ENCODE results near the gene STK38L.
A peak's percentile ranks its signal among the peaks of the same experiment; 100 is the strongest.

The STK38L gene

DNA sequence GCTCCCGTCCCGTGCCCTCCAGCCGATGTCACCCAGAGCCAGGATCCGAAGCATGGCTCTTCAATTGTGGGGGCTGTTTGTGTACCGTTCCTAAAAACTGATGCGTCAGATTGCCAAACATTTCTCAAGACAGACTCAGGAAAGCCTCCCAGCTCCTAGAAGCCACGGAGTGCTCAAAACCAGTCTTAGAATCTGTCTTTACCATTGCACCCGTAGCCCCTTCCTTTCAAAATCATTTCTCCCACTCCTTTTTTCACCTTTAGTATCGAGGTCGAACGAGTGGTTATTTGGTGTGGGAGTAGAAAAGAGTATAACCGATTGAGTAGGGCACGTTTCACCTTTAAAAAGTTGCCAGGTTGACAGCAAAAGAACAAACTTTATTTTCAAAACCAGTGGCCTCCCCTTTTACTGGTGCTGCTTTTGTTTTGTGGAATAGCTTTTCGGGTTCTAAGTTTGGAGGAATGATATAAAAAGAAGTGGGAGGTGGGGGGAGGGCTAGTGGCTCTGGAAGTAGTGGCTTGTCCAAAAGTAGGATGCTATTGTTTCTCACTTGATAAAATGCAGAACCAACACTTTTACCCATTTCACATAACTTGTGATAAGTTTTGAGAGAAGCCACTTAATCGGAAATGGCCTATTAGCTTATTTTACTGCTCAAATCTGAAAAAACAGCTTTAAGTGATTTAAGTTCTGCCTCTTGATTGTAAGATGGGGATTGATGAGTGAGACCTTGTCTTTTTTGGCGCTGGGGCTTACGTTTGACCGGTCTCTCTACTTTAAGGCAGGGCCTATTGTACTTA, 803 bp downstream of the STK38L start:
- H3K36me3 Mint-ChIP-seq (ENCODE audit: low read depth): peaks cover 16% of the 10 kb centered on the region
- H3K27me3 Mint-ChIP-seq (ENCODE audit: low read depth): no peaks in the 10 kb centered on the region
- DNase-seq (ENCODE audit: low spot score): no peak

GRCh38 chr12:27246141-27246540, 2.1 kb downstream of the STK38L start:
- Mint-ChIP-seq H3K36me3 (ENCODE audit: low read depth) (peaks cover 16% of the 10 kb centered on the region), H3K4me1 (ENCODE audit: low read depth) (peaks cover 31% of the 10 kb centered on the region)
- no peak for DNase-seq (ENCODE audit: low spot score)

More for the DNA sequence above, 803 bp downstream of the STK38L start:
- peak overlapping the region; percentile 99 for H3K4me3 Mint-ChIP-seq
- peaks cover 10% of the 10 kb centered on the region for H3K9me3 Mint-ChIP-seq
- peaks cover 34% of the 10 kb centered on the region for H3K4me1 Mint-ChIP-seq (ENCODE audit: low read depth)
- peak overlapping the region; percentile 95 for H3K27ac Mint-ChIP-seq

GRCh38 chr12:27246774-27247173, 2.7 kb downstream of the STK38L start:
- H3K9me3 Mint-ChIP-seq: peaks cover 10% of the 10 kb centered on the region
- H3K4me3 Mint-ChIP-seq: peak overlapping the region; percentile 57
- H3K36me3 Mint-ChIP-seq (ENCODE audit: low read depth): peaks cover 16% of the 10 kb centered on the region
- H3K4me1 Mint-ChIP-seq (ENCODE audit: low read depth): peaks cover 31% of the 10 kb centered on the region
- no peak for DNase-seq (ENCODE audit: low spot score)
- H3K27me3 Mint-ChIP-seq (ENCODE audit: low read depth): no peaks in the 10 kb centered on the region
- H3K27ac Mint-ChIP-seq: peak overlapping the region; percentile 18

More at GRCh38 chr12:27246141-27246540, 2.1 kb downstream of the STK38L start:
- Mint-ChIP-seq H3K4me3 (peak overlapping the region; percentile 70), H3K9me3 (peaks cover 10% of the 10 kb centered on the region), H3K27me3 (ENCODE audit: low read depth) (no peaks in the 10 kb centered on the region), H3K27ac (peak overlapping the region; percentile 72)

DNA sequence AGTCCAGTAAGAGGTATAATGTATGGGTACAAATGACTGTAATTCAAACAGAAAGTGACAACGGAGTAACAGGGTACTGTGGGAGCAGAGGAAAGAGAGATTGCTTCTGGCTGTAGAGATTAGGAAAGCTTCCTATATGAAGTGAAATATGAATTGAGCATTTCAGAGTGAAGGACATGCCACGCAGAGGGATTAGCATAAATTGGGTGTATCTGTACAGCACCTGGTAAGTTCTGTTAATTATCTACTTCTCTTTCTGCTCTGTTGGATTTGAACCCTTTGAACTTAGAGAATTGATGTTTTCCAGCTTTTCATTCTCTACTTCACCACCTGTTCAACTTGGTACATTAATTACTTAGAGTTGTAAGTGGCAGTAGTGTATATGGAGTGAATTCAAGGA, 8.8 kb downstream of the STK38L start:
- H3K27me3 Mint-ChIP-seq (ENCODE audit: low read depth): no peaks in the 10 kb centered on the region
- H3K4me1 Mint-ChIP-seq (ENCODE audit: low read depth): peaks cover 8% of the 10 kb centered on the region
- no peak overlapping the region for H3K27ac Mint-ChIP-seq
- no peak overlapping the region for H3K4me3 Mint-ChIP-seq
- no peaks in the 10 kb centered on the region for H3K9me3 Mint-ChIP-seq
- H3K36me3 Mint-ChIP-seq (ENCODE audit: low read depth): peaks cover 14% of the 10 kb centered on the region
- no peak for DNase-seq (ENCODE audit: low spot score)

- Mint-ChIP-seq H3K4me1 (ENCODE audit: low read depth) (peaks cover 8% of the 10 kb centered on the region), H3K9me3 (no peaks in the 10 kb centered on the region), H3K27ac (no peak overlapping the region), H3K36me3 (ENCODE audit: low read depth) (peaks cover 12% of the 10 kb centered on the region), H3K27me3 (ENCODE audit: low read depth) (no peaks in the 10 kb centered on the region), H3K4me3 (no peak overlapping the region)
- DNase-seq (ENCODE audit: low spot score): no peak
Measured at GRCh38 chr12:27253347-27253746, 9.3 kb downstream of the STK38L start.

GRCh38 chr12:27255806-27256205, 11.7 kb downstream of the STK38L start:
- DNase-seq (ENCODE audit: low spot score): no peak
- peaks cover 12% of the 10 kb centered on the region for H3K36me3 Mint-ChIP-seq (ENCODE audit: low read depth)
- H3K4me1 Mint-ChIP-seq (ENCODE audit: low read depth): peaks cover 15% of the 10 kb centered on the region
- H3K27me3 Mint-ChIP-seq (ENCODE audit: low read depth): no peaks in the 10 kb centered on the region
- H3K4me3 Mint-ChIP-seq: no peak overlapping the region
- H3K9me3 Mint-ChIP-seq: no peaks in the 10 kb centered on the region
- no peak overlapping the region for H3K27ac Mint-ChIP-seq

DNA sequence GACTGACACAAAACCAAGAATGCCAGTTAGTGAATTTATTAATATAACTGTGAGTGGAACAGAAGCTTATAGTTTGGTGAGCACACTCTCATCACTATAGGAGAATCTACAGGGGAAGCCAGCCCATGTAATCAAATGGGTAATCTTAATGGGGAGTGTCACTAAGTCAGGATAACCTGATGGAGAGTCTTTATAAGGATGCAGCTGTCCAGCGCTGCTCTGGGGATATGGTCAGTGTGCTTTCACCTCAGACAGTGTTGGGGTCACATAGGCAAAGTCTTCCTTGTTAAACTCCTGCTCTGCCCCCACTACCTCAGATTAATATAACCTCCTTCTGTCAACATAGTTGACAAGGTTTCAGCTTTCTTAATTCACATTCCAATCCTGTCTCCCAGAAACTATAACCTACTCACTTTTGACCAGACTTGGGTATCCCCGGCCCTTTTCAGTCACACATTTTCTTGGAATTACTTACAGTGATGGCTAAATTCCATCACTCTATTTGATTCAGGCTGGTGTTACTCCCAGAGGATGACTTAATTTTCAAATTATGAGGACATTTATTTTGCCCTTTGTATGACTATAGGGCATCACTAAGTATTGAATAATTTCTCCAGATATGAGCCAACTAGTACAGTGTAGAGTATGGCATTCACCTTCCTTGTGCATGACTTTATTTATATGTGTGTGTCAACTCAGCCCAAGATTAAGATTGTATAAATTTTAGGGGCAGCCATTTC, 13.2 kb downstream of the STK38L start:
- H3K36me3 Mint-ChIP-seq (ENCODE audit: low read depth): peaks cover 12% of the 10 kb centered on the region
- peaks cover 23% of the 10 kb centered on the region for H3K4me1 Mint-ChIP-seq (ENCODE audit: low read depth)
- no peaks in the 10 kb centered on the region for H3K27me3 Mint-ChIP-seq (ENCODE audit: low read depth)
- DNase-seq (ENCODE audit: low spot score): no peak
- no peak overlapping the region for H3K4me3 Mint-ChIP-seq
- no peak overlapping the region for H3K27ac Mint-ChIP-seq
- H3K9me3 Mint-ChIP-seq: no peaks in the 10 kb centered on the region

DNA sequence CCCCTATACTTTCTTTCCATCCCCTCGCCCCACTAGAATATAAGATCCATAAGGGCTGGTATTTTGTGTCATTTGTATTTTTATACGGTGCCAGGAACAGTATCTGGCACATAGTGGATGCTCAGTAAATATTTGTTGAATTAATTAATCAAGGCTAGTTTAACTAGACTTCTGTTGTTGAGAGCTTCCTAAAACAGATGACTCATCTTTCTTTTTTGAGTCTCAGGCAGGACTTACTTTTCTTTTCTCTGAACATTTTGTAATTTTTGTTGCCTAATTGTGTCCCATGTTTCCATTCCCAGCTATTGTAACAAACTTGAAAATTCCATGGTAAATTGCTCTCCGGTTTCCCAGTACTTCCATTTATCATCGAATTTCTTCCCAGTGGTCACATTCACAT, 16.7 kb downstream of the STK38L start:
- no peak overlapping the region for H3K4me3 Mint-ChIP-seq
- H3K9me3 Mint-ChIP-seq: no peaks in the 10 kb centered on the region
- H3K27me3 Mint-ChIP-seq (ENCODE audit: low read depth): no peaks in the 10 kb centered on the region
- H3K36me3 Mint-ChIP-seq (ENCODE audit: low read depth): peaks cover 10% of the 10 kb centered on the region
- DNase-seq (ENCODE audit: low spot score): no peak
- H3K4me1 Mint-ChIP-seq (ENCODE audit: low read depth): peaks cover 18% of the 10 kb centered on the region
- H3K27ac Mint-ChIP-seq: no peak overlapping the region

DNA sequence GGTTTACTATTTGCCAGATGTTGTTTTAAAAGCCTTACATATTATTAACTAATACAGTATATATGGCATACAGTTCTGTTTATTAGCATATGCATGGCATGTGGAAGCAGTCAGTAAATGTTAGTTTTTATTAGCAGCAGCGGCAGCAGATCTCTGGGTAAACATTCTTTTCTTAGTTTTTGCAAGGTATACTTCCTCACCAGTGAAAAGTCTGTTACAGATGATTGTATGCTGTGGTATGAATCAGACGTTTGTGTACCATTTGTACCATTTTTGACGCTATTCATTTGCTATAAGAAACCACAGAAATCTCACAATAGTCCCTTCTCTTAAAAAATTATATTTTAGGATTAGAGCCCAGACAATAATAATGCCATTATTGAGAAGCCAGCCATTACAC, 17.8 kb downstream of the STK38L start:
- DNase-seq (ENCODE audit: low spot score): no peak
- Mint-ChIP-seq H3K9me3 (no peaks in the 10 kb centered on the region), H3K36me3 (ENCODE audit: low read depth) (peaks cover 7% of the 10 kb centered on the region), H3K4me3 (no peak overlapping the region), H3K27me3 (ENCODE audit: low read depth) (no peaks in the 10 kb centered on the region), H3K4me1 (ENCODE audit: low read depth) (peaks cover 18% of the 10 kb centered on the region), H3K27ac (no peak overlapping the region)

DNA sequence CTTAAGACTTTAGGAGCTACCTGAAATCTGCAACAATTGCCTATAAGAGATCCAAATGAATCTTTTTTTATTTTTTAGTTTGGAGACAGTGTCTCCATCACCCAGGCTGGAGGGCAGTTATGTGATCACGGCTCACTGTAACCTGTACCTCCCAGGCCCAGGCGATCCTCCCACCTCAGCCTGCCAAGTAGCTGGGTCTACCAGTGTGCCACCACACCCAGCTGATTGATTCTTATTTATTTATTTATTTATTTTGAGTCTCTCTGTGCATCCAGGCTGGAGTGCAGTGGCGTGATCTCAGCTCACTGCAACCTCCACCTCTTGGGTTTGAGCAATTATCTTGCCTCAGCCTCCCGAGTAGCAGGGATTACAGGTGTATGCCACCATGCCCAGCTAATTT, 26.1 kb downstream of the STK38L start:
- no peak for DNase-seq (ENCODE audit: low spot score)
- Mint-ChIP-seq H3K27ac (no peak overlapping the region), H3K9me3 (peaks cover 10% of the 10 kb centered on the region), H3K4me3 (no peak overlapping the region), H3K4me1 (ENCODE audit: low read depth) (peaks cover 4% of the 10 kb centered on the region), H3K27me3 (ENCODE audit: low read depth) (no peaks in the 10 kb centered on the region), H3K36me3 (ENCODE audit: low read depth) (peaks cover 20% of the 10 kb centered on the region)

GRCh38 chr12:27271206-27271605, 27.1 kb downstream of the STK38L start:
- H3K9me3 Mint-ChIP-seq: peaks cover 10% of the 10 kb centered on the region
- H3K4me3 Mint-ChIP-seq: no peak overlapping the region
- peaks cover 20% of the 10 kb centered on the region for H3K36me3 Mint-ChIP-seq (ENCODE audit: low read depth)
- H3K27ac Mint-ChIP-seq: no peak overlapping the region
- DNase-seq (ENCODE audit: low spot score): no peak
- peaks cover 4% of the 10 kb centered on the region for H3K4me1 Mint-ChIP-seq (ENCODE audit: low read depth)
- no peaks in the 10 kb centered on the region for H3K27me3 Mint-ChIP-seq (ENCODE audit: low read depth)

- H3K27ac Mint-ChIP-seq: no peak overlapping the region
- peaks cover 6% of the 10 kb centered on the region for H3K4me1 Mint-ChIP-seq (ENCODE audit: low read depth)
- DNase-seq (ENCODE audit: low spot score): no peak
- H3K4me3 Mint-ChIP-seq: no peak overlapping the region
- peaks cover 8% of the 10 kb centered on the region for H3K9me3 Mint-ChIP-seq
- no peaks in the 10 kb centered on the region for H3K27me3 Mint-ChIP-seq (ENCODE audit: low read depth)
- H3K36me3 Mint-ChIP-seq (ENCODE audit: low read depth): peaks cover 13% of the 10 kb centered on the region
Measured at GRCh38 chr12:27272373-27273028, 28.4 kb downstream of the STK38L start.

- no peak overlapping the region for H3K27ac Mint-ChIP-seq
- no peak overlapping the region for H3K4me3 Mint-ChIP-seq
- peaks cover 2% of the 10 kb centered on the region for H3K9me3 Mint-ChIP-seq
- H3K27me3 Mint-ChIP-seq (ENCODE audit: low read depth): no peaks in the 10 kb centered on the region
- H3K4me1 Mint-ChIP-seq (ENCODE audit: low read depth): peaks cover 11% of the 10 kb centered on the region
- DNase-seq (ENCODE audit: low spot score): no peak
- peaks cover 7% of the 10 kb centered on the region for H3K36me3 Mint-ChIP-seq (ENCODE audit: low read depth)
Measured at GRCh38 chr12:27273114-27273513, 29.0 kb downstream of the STK38L start.

GRCh38 chr12:27274706-27275105, 30.6 kb downstream of the STK38L start:
- Mint-ChIP-seq H3K4me1 (ENCODE audit: low read depth) (peaks cover 16% of the 10 kb centered on the region), H3K27me3 (ENCODE audit: low read depth) (no peaks in the 10 kb centered on the region), H3K4me3 (no peak overlapping the region), H3K27ac (no peak overlapping the region), H3K36me3 (ENCODE audit: low read depth) (peaks cover 2% of the 10 kb centered on the region), H3K9me3 (no peaks in the 10 kb centered on the region)
- no peak for DNase-seq (ENCODE audit: low spot score)
